Liver (tissue), 9 donors: ENCODE measurements around the gene RGMA. TPM values are rescaled to one million over a fixed set of nuclear protein-coding genes. Genes with fewer than 3 reads are reported as not detected.

ENCODE experiments used
- DNase-seq: peaks from one replicate; pipeline ENCODE4 v3.0.0-alpha.2; 2017; ENCODE audit warnings: low spot score
- H3K27ac ChIP-seq, 2 donors: one replicate each; pipeline ENCODE4 v1.7.0; 2013; ENCODE audit warnings: inconsistent platforms in 2 of 2, low read length in 2 of 2, control low read depth in 1 of 2, low read depth in 1 of 2, mild to moderate bottlenecking in 1 of 2
- H3K27me3 ChIP-seq, 4 donors: one replicate each; pipeline versions ENCODE4 v1.6.1 to v1.7.0; 2013; ENCODE audit warnings: low read length in 3 of 4, inconsistent platforms in 1 of 4, mild to moderate bottlenecking in 1 of 4, moderate library complexity in 1 of 4; ENCODE audit not compliant: control insufficient read depth in 4 of 4, insufficient read depth in 4 of 4
- H3K36me3 ChIP-seq, 4 donors: one replicate each; pipeline versions ENCODE4 v1.6.1 to v1.7.0; 2013; ENCODE audit warnings: low read length in 3 of 4, mild to moderate bottlenecking in 3 of 4, low read depth in 1 of 4, moderate library complexity in 1 of 4; ENCODE audit not compliant: control insufficient read depth in 4 of 4, insufficient read depth in 3 of 4
- H3K4me1 ChIP-seq, 4 donors: one replicate each; pipeline versions ENCODE4 v1.6.1 to v1.7.0; 2013; ENCODE audit warnings: low read length in 3 of 4, mild to moderate bottlenecking in 3 of 4, moderate library complexity in 1 of 4; ENCODE audit not compliant: control insufficient read depth in 4 of 4, insufficient read depth in 4 of 4
- H3K4me3 ChIP-seq, 3 donors: one replicate each; pipeline versions ENCODE4 v1.6.1 to v1.7.0; 2013; ENCODE audit warnings: low read length in 3 of 3, control low read depth in 1 of 3, low read depth in 1 of 3, mild to moderate bottlenecking in 1 of 3
- H3K9ac ChIP-seq, 2 donors: one replicate each; pipeline ENCODE4 v1.7.0; 2013; ENCODE audit warnings: low read length in 2 of 2, mild to moderate bottlenecking in 2 of 2, moderate library complexity in 2 of 2, control low read depth in 1 of 2, low read depth in 1 of 2
- H3K9me3 ChIP-seq, 4 donors: one replicate each; pipeline versions ENCODE4 v1.6.1 to v1.7.0; 2013; ENCODE audit warnings: low read length in 3 of 4; ENCODE audit not compliant: control insufficient read depth in 4 of 4
- EGR1 ChIP-seq, 2 donors: IDR thresholded peaks; 2 replicates each; pipeline ENCODE4 v1.6.1; 2016 to 2018; ENCODE audit warnings: antibody characterized with exemption in 2 of 2, low read depth in 2 of 2
- FOXA1 ChIP-seq: IDR thresholded peaks from 2 replicates; pipeline ENCODE4 v1.6.1; 2016; ENCODE audit warnings: antibody characterized with exemption
- FOXA2 ChIP-seq: IDR thresholded peaks from 2 replicates; pipeline ENCODE4 v1.6.1; 2016; ENCODE audit warnings: antibody characterized with exemption
- GABPA ChIP-seq, 2 donors: IDR thresholded peaks in 1 of 2; conservative IDR thresholded peaks in 1 of 2; 2 replicates each; pipeline ENCODE4 v1.6.1; 2016; ENCODE audit warnings: antibody characterized with exemption in 2 of 2, mild to moderate bottlenecking in 1 of 2, moderate library complexity in 1 of 2
- HNF4A ChIP-seq, 2 donors: conservative IDR thresholded peaks; 2 replicates each; pipeline ENCODE4 v1.6.1; 2016; ENCODE audit warnings: antibody characterized with exemption in 2 of 2, mild to moderate bottlenecking in 2 of 2
- JUND ChIP-seq, 2 donors: IDR thresholded peaks; 2 replicates each; pipeline ENCODE4 v1.6.1; 2016; ENCODE audit warnings: antibody characterized with exemption in 2 of 2
- MAX ChIP-seq: IDR thresholded peaks from 2 replicates; pipeline ENCODE4 v1.6.1; 2016; ENCODE audit warnings: antibody characterized with exemption
- NR2F2 ChIP-seq: IDR thresholded peaks from 2 replicates; pipeline ENCODE4 v1.6.1; 2016; ENCODE audit warnings: antibody characterized with exemption
- RAD21 ChIP-seq, 2 donors: IDR thresholded peaks; 2 replicates each; pipeline ENCODE4 v1.6.1; 2016; ENCODE audit warnings: antibody characterized with exemption in 2 of 2, mild to moderate bottlenecking in 2 of 2
- REST ChIP-seq: IDR thresholded peaks from 2 replicates; pipeline ENCODE4 v1.6.1; 2016; ENCODE audit warnings: antibody characterized with exemption, mild to moderate bottlenecking
- RXRA ChIP-seq, 2 donors: IDR thresholded peaks; 2 replicates each; pipeline ENCODE4 v1.6.1; 2017 to 2018; ENCODE audit warnings: antibody characterized with exemption in 2 of 2, mild to moderate bottlenecking in 1 of 2
- SP1 ChIP-seq: IDR thresholded peaks from 2 replicates; pipeline ENCODE4 v1.6.1; 2018; ENCODE audit warnings: antibody characterized with exemption, mild to moderate bottlenecking
- TAF1 ChIP-seq: conservative IDR thresholded peaks from 2 replicates; pipeline ENCODE4 v1.6.1; 2016; ENCODE audit warnings: antibody characterized with exemption, mild to moderate bottlenecking
- YY1 ChIP-seq: IDR thresholded peaks from 2 replicates; pipeline ENCODE4 v1.6.1; 2016; ENCODE audit warnings: antibody characterized with exemption, mild to moderate bottlenecking
- ZBTB33 ChIP-seq: IDR thresholded peaks from 2 replicates; pipeline ENCODE4 v1.6.1; 2016; ENCODE audit warnings: antibody characterized with exemption
- WGBS: extraction: QIAGEN DNeasy Blood & Tissue Kit; methylation state at CpG from one replicate; pipeline ENCODE4 v1.1.7; 2013; 5-methylcytosine and 5-hydroxymethylcytosine counted together
- polyA plus RNA-seq, 2 donors: library from polyadenylated mRNA; stranded (reverse) in 1 of 2; unstranded in 1 of 2; fragments of 200-250 nt in 1 of 2; fragments of >200 nt in 1 of 2; fragmentation: Nextera tagmentation in 1 of 2; extraction: Ambion mirVana in 1 of 2; gene quantifications; one replicate each; pipeline versions ENCODE4 v1.2.1 to v1.2.3, GENCODE V29; 2013 to 2015
- total RNA-seq, 2 donors: library from RNA; depleted of rRNA; stranded (reverse); fragments of >200 nt; gene quantifications; one replicate each; pipeline ENCODE4 v1.2.3, GENCODE V29; 2014
- TF ChIP-seq, protein P1 (sequence below): fragments of 150-350 bp; IDR thresholded peaks from 2 replicates; pipeline ENCODE4 v1.5.1; 2017; ENCODE audit warnings: improper control_type of control experiment, low read depth, low read length; ENCODE audit not compliant: missing input control
- TF ChIP-seq, protein P2 (sequence below): IDR thresholded peaks from 2 replicates; pipeline ENCODE4 v1.6.1; 2016; ENCODE audit warnings: antibody characterized with exemption
- donor health status: healthy.
- donor health status: healthy.
- donor health status: healthy.
- donor health status: healthy.
- donor health status: healthy.

RGMA gene
- total and polyA plus RNA-seq, 4 donors = 0.15 to 0.33 (median 0.18) TPM; not detected in 1

GRCh38 chr15:93126599-93126998 is 37.6 kb upstream of the RGMA start:
- Histone ChIP-seq H3K9ac (no peak overlapping the region), H3K9me3 (no peaks in the 10 kb centered on the region), H3K36me3 (no peaks in the 10 kb centered on the region), H3K4me3 (no peak overlapping the region), H3K27me3 (peaks cover 0 to 4% (median 0%) of the 10 kb centered on the region in 4 donors), H3K27ac (no peak overlapping the region), H3K4me1 (no peaks in the 10 kb centered on the region)
- TF ChIP-seq, protein P1, sequence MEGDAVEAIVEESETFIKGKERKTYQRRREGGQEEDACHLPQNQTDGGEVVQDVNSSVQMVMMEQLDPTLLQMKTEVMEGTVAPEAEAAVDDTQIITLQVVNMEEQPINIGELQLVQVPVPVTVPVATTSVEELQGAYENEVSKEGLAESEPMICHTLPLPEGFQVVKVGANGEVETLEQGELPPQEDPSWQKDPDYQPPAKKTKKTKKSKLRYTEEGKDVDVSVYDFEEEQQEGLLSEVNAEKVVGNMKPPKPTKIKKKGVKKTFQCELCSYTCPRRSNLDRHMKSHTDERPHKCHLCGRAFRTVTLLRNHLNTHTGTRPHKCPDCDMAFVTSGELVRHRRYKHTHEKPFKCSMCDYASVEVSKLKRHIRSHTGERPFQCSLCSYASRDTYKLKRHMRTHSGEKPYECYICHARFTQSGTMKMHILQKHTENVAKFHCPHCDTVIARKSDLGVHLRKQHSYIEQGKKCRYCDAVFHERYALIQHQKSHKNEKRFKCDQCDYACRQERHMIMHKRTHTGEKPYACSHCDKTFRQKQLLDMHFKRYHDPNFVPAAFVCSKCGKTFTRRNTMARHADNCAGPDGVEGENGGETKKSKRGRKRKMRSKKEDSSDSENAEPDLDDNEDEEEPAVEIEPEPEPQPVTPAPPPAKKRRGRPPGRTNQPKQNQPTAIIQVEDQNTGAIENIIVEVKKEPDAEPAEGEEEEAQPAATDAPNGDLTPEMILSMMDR = no peak
- TF ChIP-seq GABPA (IDR thresholded peaks at IDR 0.05 in 1 of 2, conservative IDR thresholded peaks at IDR 0.05 in 1 of 2) (no peak), JUND (IDR thresholded peaks at IDR 0.05) (no peak), MAX (no peak), RXRA (IDR thresholded peaks at IDR 0.05) (no peak), HNF4A (conservative IDR thresholded peaks at IDR 0.05) (no peak), SP1 (peak; percentile 8)
- 69% methylated on average over 8 of the region's 8 CpGs for WGBS
- no peak for DNase-seq

- H3K9ac ChIP-seq = no peak overlapping the region
- no peaks in the 10 kb centered on the region for H3K9me3 ChIP-seq
- no peaks in the 10 kb centered on the region for H3K4me1 ChIP-seq
- H3K27ac ChIP-seq = no peak overlapping the region
- WGBS = 95% methylated on average over 3 of the region's 3 CpGs
- DNase-seq = no peak
- H3K36me3 ChIP-seq = no peaks in the 10 kb centered on the region
- no peak overlapping the region for H3K4me3 ChIP-seq
- no peak for TF ChIP-seq GABPA (IDR thresholded peaks at IDR 0.05 in 1 of 2, conservative IDR thresholded peaks at IDR 0.05 in 1 of 2)
- TF ChIP-seq NR2F2 = no peak
- TF ChIP-seq, protein P2, sequence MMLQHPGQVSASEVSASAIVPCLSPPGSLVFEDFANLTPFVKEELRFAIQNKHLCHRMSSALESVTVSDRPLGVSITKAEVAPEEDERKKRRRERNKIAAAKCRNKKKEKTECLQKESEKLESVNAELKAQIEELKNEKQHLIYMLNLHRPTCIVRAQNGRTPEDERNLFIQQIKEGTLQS = no peak
- TF ChIP-seq MAX = no peak
- TF ChIP-seq EGR1 (IDR thresholded peaks at IDR 0.05; ENCODE audit: low read depth in 2 of 2) = no peak
- TF ChIP-seq FOXA2 = no peak
- no peak for TF ChIP-seq FOXA1
- no peak for TF ChIP-seq SP1
- no peak for TF ChIP-seq ZBTB33
- TF ChIP-seq REST = no peak
- TF ChIP-seq YY1 = no peak
- TF ChIP-seq, protein P1 = no peak
- no peak for TF ChIP-seq TAF1
- TF ChIP-seq RXRA (IDR thresholded peaks at IDR 0.05) = no peak
- TF ChIP-seq JUND (IDR thresholded peaks at IDR 0.05) = no peak
- TF ChIP-seq RAD21 (IDR thresholded peaks at IDR 0.05) = no peak
- peaks cover 0 to 4% (median 0%) of the 10 kb centered on the region in 4 donors for H3K27me3 ChIP-seq
Measured at GRCh38 chr15:93126148-93126547, 37.1 kb upstream of the RGMA start.
